HepG2 (cell line): ENCODE results near the gene FGF1. TPM values are rescaled to one million over a fixed set of nuclear protein-coding genes. Genes with fewer than 3 reads are reported as not detected.

Experiments used
- TEAD2 ChIP-seq: sonication (generic); formaldehyde crosslinking; IDR thresholded peaks from 2 replicates; pipeline ENCODE4 v1.9.0; 2021; ENCODE audit warnings: missing genetic modification reagents
- ZBTB40 ChIP-seq, 2 experiments: fragments of 450-650 bp in 1 of 2; sonication (generic) in 1 of 2; formaldehyde crosslinking in 1 of 2; IDR thresholded peaks; 2 replicates each; pipeline versions ENCODE4 v1.6.1 to v1.8.0; 2016 to 2022; ENCODE audit warnings: antibody characterized with exemption in 1 of 2, mild to moderate bottlenecking in 1 of 2, missing genetic modification reagents in 1 of 2
- ZNF326 ChIP-seq: sonication (generic); formaldehyde crosslinking; IDR thresholded peaks from 2 replicates; pipeline ENCODE4 v1.4.0; 2020; ENCODE audit warnings: missing genetic modification reagents, borderline replicate concordance
- ZNF513 ChIP-seq: sonication (generic); formaldehyde crosslinking; conservative IDR thresholded peaks from 2 replicates; pipeline ENCODE4 v1.5.0; 2020; ENCODE audit warnings: missing genetic modification reagents
- ZNF839 ChIP-seq: sonication (generic); formaldehyde crosslinking; IDR thresholded peaks from 2 replicates; pipeline ENCODE4 v1.4.0; 2020; ENCODE audit warnings: missing genetic modification reagents, mild to moderate bottlenecking, borderline replicate concordance
- polyA plus RNA-seq, 8 experiments: library from polyadenylated mRNA; depleted of rRNA in 3 of 8; stranded (reverse) in 7 of 8; unstranded in 1 of 8; fragments of >200 nt; fragmentation: Illumina TruSeq in 4 of 8; extraction: Trizol in 4 of 8; gene quantifications; 2 replicates each; pipeline versions ENCODE4 v1.2.1 to v1.2.3, GENCODE V29; 2011 to 2016; ENCODE audit warnings: low read depth in 4 of 8, missing spikeins in 1 of 8, mixed read lengths in 1 of 8; ENCODE audit not compliant: insufficient read depth in 1 of 8
- total RNA-seq, 5 experiments: library from RNA; depleted of rRNA; stranded (reverse); fragments of >200 nt; fragmentation: Illumina TruSeq; extraction: Trizol; gene quantifications; 2 replicates each; pipeline ENCODE4 v1.2.3, GENCODE V29; 2016; ENCODE audit warnings: low read depth in 1 of 5

Gene FGF1
- total and polyA plus RNA-seq, 2 of the 13 experiments (the other 11 are each of a cell fraction or from before 2014, with no cell fraction given): not detected

- TF ChIP-seq ZBTB40 (IDR thresholded peaks at IDR 0.05) (no peak), ZBTB40 (CRISPR knock-in tag; IDR thresholded peaks at IDR 0.05) (no peak), ZNF839 (no peak), ZNF326 (CRISPR knock-in tag) (no peak), ZNF513 (CRISPR knock-in tag) (no peak), TEAD2 (CRISPR knock-in tag) (no peak)
- TF ChIP-seq, all 625 proteins: peak for 0
These were observed 31.3 kb downstream of the FGF1 start (continued) for GRCh38 chr5:142654578-142655058.
